T-helper 2 cell (primary cell): ENCODE results near the gene ZFP3.
"Not testable (repeated sequence)": the region's sequence is repeated elsewhere in the genome, so short reads cannot be mapped to it uniquely, and the experiment has no call there.

ENCODE experiments used
- DNase-seq, 5 experiments: peaks; one replicate each; pipeline versions ENCODE4 v3.0.0 to v3.0.0-alpha.2; 2012 to 2022
- total RNA-seq, 2 donors: gene quantifications; one replicate each; lab custom pipeline; 2026; lab: John Stamatoyannopoulos, UW

ZFP3 gene
- 0.94 to 8.8 reads per million in 2 donors for total RNA-seq

DNA sequence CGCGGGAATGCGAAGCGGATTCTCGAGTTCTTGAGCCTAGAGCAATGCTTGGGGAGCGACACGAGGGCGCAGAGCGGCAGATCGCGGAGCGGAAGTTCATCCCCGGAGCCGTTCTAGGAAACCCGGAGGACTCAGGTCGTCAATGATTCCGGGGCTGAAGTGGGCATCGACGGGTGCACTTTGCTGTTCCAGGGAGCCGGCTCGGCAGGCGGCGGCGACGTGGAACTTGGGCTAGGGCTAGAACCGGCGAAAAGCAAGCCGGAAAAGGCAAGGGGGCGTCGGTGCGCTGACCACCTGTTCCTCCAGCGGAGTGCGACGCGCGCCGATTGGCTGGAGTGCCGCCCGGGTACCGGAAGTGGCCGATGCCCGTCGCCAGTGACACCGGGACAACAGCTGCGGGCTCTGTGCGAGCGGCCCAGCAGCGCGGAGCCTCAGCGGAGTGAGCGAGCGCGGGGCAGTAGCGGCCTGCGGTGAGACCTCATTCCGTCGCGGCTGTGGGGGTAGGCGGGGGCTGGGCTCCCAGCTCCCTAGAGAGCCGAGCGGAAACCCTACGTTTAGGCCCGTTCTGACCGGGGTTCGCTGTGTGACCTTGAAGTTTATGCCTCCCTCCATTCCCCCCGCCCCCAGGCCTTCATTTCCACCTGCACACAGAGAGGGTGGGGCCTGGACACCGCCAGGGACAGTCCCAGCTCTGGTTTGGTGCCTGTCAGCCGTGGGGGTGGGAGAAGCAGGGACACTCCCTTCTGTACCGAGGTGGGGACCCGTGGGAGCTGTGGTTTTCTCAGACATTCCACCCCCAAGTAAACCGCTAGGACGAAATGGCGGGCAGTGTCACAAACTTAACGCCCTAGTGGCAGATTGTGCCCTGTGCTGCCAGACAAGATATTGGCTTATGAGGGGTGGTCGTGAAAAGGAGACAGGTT lies at the start of gene ZFP3:
TSS of gene ZFP3 (plus strand) at position 362 of the 923 bp plus-strand sequence. CDS start 13,038 bp downstream, outside the sequence.
- peak; percentile 23 to 87 (median 60) for DNase-seq

DNA sequence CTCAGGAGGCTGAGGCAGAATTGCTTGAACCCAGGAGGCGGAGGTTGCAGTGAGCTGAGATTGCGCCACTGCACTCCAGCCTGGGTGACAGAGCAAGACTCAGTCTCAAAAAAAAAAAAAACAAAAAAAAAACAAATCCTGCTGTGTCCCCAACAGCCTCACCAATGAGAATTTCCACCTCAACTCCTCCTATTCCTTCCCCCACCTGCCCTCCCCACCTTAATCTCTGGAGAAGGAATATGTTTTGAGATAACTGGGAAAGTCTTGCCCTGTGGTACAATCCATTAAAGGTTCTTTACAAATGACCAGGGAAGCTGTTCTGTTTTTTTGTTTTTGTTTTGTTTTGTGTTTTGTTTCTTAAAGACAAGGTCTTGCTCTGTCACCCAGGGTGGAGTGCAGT lies 48.1 kb upstream of the ZFP3 start:
- DNase-seq: not testable (repeated sequence)

DNA sequence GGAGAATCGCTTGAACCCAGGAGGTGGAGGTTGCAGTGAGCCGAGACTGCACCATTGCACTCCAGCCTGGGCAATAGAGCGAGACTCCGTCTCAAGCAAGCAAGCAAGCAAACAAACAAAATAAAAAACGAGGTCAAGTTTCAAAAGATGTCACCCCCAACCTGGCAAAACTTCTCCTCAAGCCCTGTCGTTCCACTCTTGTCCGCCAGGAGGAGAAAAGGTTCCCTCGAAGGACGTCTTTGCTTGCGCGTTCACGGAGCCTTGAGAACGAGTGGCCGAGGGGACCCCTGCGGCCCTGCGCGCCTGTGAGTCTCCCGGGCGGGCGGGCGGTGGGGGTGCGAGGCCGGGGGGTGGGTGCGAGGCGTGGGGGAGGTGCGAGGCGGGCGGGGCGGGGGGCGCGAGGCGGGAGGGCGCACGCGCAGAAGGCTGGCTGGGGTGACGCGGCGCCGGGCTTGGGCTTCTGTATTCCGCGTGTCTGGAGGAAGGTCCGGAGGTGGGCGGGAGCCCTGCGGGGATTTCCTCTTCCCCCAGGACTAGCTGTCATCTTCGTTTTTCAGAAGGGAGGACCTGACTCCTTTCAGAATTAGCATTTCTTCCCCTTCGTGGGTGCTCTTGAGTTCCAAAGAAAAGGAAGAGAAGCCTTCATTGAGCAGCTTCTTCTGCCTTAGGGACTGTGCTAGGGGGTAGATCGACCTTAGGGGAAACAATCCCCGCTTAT lies 46.7 kb upstream of the ZFP3 start:
- DNase-seq: peak; percentile 49 to 86 (median 71)

DNA sequence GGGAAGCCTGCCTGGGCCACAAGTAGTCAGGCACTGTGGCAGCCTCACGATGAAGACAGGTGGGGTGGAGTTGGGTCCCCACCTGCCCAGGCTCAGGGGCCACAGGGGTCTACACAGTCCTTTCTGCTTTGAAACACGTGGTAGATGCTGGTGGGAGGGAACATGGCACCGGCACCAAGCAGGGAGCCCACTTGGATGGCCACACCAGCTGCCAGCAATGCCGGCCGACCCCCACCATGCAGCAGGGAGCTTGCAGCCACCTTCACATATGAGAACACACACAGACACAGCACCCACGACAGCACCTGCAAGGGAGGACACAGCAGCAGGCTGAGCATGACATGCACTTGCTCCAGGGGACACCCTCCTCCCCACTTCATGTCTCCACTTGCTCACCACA lies 45.4 kb upstream of the ZFP3 start:
- no peak for DNase-seq

DNA sequence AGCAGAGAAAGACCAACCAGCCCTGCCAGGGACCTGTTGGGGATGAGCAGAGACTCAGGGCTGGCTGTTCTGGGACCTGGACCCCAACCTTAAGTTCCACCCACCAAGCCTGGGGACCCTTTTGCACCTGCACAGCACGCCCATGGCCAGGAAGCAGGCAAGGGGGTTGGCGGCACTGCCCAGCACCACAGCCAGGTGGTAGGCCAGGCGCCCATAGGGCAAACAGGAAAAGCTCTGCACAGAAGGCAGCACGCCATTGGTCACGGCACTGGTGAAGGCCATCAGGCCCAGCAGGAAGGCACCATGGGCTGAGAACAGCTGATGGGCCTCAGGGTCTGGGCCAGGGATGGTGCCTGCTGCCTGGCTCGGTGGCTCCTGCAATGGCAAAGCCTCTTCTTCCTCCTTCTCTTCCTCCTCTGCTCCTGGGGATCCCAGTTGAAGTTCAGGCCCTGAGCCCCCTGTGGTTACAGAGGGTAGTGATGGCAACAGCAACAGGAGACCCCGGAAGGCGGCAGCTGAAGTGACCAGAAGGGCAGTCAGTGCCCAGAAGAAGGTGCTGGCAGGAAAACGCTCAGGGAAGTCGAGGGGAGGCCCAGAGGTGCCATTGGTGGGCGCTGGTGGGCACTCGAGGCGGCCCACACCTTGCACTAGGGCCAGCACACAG lies 44.8 kb upstream of the ZFP3 start:
- no peak for DNase-seq

DNA sequence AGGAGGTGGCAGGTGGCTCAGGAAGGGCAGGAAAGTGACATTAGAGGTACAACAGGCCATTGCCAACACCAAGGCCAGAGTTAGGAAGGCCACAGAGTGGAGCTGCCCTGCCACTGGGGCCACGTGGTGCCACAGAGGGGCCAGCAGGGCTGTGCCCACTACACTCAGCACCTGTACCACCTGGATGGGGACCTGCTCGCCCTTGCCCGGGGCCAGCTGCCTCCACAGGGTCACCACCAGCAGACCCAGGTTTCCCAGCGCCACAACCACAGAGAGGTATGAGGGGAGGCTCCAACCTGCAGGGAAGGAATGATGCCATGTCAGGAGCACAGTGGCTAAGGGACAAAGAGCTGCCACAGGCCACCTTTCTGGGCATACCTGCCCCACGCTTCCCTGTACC lies 44.2 kb upstream of the ZFP3 start:
- DNase-seq: no peak

DNA sequence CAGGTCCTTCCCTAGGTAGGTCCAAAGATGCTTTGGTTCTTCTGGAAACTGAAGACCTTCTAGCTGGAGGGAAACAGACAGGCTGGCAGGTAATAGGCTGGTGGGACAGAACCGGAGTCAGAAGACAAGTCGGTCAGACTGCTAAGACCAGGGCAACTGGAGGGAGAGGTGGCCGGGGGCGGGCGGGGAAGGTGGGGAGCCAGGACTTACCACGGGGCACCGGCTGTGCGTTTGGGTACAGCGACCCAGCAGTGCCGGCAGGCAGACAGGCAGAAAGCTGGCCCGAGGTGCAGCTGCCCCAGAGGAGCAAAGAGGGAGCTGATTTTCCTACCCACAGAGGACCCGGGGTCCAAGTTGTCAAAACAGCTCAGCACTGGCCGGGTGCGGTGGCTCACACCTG lies 43.6 kb upstream of the ZFP3 start:
- DNase-seq: no peak

DNA sequence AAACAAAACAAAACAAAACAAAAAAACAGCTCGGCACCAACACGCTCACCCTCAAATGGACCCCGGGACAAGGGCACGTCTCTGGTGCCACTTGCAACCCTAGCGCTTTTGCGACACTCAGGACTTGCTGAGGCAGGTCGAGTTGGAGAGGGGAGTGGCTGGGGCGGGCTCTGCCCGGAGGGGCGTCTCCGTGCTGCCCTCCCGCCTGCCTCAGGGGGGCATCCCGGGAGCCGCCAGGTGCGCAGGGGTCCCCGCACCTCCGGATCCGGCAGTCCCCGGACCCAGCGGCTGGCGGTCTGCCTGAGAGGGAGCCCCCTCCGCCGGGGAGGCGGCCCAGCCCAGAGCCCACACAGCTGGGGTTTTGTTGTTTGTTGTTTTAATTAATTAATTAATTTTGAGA lies 43.0 kb upstream of the ZFP3 start, which contains the start of gene SLC52A1:
TSS of gene SLC52A1 (minus strand) at position 112 of the 400 bp plus-strand sequence. CDS start 820 bp downstream, outside the sequence.
- DNase-seq: no peak

DNA sequence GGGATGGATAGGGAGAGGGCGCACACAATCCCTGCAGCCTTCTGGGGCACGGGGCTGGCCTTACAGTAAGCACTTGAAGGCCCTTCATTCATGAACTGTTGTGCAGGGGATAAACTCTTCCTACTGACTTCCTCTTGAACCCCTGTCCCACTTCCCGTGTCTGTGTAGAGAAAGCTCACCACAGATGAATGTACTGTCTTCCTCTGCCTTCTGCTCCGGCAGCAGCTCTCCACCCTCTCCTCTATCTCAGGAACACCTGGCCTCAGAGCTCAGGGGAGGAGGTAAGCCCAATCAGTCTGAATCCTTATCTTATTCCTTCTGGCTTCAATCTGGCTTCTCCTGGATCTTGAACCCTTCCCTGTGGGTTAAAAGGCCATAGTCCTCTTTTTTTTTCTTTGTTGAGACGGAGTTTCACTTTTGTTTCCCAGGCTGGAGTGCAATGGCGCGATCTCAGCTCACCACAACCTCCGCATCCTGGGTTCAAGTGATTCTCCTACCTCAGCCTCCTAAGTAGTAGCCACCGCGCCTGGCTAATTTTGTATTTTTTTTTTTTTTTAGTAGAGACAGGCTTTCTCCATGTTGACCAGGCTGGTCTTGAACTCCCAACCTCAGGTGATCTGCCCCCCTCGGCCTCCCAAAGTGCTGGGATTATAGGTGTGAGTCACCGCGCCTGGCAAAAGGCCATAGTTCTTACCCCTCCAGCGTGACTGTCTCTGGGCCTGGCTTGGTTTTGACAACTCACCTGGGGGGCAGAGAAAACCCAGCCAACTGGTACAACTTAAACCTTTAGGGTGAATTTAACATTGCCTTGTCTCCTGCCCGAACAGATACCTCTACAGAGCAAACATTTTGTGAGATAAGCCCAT lies 35.9 kb upstream of the ZFP3 start:
- DNase-seq: peak in 2 of 5 experiments; percentile 22 to 53

DNA sequence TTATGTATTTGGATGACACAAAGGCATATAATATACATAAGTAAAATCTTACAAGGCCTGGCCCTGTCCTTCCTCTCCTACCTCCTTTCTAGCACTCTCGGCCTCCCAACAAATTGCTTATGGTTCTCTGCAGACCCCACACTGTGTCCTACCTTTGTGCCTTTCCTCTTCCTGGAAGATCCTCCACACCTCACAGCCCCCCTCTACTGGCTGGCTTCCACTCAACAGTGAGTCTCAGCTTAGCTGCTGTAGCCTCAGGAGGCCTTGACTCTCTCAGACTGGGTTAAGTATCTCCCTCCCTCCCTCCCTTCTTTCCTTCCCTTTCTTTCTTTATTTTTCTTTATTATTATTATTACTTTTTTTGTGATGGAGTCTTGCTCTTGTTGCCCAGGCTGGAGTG lies 34.7 kb upstream of the ZFP3 start:
- no peak for DNase-seq

DNA sequence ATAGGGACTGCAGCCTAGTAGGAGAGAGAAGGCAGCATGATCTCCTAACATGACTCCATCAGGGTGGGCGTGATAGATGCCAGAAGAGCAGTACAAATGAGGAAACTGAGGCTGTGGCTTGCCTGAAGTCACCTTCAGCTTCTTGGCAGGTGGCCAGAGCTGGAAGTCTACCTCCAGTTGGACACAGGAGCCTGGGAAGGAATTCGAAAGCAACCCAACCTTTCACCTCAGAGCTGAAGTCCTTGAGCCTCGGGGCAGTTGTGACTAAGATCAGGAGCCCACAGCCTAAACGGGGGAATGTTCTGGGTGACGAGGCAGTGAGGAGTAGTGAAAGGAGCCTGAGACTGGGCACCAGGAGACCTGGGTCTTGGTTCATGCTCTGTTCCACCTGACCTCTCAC lies 33.6 kb upstream of the ZFP3 start:
- DNase-seq: no peak

DNA sequence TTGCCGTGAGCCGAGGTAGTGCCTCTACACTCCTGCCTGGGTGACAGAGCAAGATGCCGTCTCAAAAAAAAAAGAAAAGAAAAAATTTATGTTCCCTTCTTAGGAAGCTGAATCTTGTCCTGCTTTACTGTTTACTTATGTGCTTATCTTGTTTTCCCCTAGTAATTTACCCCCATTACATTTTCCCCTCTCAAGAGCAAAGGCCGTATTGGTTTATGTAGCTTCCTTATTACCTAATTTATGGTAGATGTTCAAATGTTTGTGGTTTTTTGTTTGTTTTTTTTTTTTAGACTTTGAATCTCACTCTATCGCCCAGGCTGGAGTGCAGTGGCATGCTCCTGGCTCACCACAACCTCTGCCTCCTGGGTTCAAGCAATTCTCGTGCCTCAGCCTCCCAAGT lies 32.8 kb upstream of the ZFP3 start:
- no peak for DNase-seq

DNA sequence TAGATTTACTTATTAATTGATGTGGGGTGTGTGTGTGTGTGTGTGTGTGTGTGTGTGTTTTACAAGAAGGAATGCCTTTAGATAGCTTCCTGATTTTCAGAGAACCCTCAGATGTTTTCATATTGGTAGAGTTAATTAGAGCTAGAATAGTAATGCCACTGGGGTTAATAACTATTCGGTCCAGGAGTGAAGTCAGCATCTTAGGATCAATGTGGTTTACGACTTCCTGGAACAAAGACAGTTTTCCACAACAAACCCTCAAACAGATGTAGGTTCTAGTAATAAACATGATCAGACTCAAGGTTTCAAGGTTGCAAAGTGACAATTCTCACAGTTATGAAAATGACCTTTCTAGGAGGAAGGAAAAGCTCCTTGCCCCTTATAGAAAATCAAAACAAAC lies 30.8 kb upstream of the ZFP3 start:
- no peak for DNase-seq

DNA sequence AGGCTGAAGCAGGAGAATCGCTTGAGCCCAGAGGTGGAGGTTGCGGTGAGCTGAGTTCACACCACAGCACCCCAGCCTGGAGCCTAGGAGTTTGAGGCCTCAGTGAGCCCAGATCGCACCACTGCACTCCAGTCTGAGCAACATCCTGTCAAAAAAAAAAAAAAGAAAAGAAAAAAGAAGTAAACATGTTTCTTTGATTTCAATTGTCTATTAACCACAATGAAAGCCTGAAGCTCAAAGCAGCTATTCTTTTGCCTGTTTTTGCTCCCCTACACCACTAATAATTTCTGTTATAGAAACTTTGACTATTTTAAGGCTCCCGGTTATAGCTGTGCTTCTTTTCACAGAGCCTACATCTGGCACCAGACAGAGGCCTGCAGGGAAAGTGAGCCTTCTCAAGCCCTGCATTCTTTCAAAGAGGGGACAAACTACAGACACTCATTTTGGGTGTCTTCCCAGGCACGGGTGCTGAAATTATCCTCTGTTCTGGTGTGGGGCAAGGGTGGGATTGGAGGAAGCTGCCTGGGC lies 28.9 kb upstream of the ZFP3 start:
- peak in 4 of 5 experiments; percentile 13 to 88 (median 73) for DNase-seq

DNA sequence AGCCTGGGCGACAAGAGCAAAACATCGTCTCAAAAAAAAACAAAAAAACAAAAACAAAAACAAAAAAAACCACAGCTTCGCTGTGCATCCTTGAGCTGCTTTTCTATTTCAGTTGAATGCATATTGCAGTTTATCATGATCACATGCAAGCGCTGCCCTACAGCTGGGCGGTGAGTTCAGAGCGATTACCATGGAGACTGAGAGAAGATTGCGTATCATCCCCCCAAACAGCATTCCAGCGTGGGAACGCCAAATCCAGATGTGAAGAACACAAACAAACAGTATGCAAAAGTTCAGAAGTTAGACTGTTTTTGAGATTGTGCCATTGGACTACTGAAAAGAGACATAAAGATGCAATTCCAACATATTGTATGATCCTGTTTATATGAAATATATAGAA lies 28.0 kb upstream of the ZFP3 start:
- no peak for DNase-seq

DNA sequence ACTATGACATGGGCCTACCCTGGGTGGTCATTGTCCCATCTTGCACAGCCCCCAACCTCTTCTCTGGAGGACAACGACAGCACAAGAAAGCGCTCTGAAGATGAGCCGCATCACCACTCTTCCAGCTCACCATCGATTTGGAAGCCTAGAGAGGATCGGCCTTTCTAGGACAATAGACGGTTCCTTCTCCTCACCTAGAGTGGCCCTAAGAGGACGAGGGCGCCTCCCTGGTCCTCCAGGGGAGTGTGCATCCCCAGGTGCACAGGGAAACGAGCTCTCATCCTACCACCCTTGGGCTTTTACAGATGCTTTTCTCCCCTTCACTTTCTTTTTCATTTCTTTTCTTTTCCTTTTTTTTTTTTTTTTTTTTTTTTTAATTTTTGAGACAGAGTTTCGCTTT lies 22.7 kb upstream of the ZFP3 start:
- no peak for DNase-seq

DNA sequence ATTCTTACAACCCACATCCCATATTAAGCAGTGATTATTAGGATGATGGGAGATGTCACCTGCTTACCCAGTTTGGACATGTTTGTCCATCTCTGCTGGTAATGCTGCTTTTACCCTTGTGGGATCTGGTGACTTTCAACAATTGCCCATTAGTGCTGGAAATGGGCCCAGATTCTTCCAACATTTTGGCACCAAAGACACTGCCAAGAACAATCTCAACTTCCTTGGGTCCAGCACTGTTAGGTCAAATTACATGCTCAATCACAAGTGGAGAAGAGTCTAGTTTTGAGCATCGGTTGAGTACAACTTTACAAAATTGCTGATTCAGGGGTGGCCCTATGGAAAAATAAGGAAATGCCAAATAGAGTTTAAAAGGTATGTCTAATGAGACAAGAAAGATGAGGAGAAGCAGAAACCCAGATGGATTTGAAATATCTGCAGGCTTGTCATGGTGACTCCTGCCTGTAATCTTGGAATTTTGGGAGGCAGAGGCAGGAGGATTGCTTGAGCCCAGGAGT lies 13.0 kb upstream of the ZFP3 start:
- no peak for DNase-seq

DNA sequence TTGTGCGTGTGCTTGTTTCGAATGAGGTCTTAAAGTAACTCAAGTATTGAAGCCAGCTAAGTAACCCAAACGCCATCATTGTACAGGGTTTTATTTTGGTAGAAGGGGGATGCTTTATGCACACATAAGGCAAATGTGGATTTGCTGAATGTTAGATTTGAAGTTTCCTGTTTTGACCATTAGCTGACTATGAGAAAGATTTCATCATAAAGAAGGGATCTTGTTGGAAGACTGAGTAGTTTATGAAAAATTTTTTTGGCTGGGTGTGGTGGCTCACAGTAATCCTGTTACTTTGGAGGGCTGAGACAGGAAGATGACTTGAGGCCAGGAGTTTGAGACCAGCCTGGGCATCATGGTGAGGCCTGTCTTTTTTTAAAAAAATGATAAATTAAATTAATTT lies 10.0 kb upstream of the ZFP3 start:
- DNase-seq: no peak

DNA sequence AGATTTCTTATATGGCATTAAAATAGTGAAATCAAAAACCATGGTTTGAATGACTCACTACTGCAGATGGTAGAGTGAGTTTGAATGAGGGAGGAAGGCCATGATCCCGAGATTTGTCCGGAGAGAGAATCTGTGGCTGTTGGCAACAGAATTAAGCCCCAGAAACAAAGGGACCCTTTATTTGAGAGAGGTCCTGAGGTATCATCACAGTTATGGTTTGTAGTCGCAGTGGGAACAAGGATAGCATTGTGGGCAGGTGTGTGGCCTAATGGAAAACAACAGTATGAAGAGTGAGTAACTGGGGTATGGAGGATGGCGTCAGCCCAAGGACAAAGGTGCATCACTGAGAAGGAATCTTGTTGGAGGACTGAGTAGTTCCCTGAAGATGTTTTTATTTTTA lies 8.5 kb upstream of the ZFP3 start:
- no peak for DNase-seq

DNA sequence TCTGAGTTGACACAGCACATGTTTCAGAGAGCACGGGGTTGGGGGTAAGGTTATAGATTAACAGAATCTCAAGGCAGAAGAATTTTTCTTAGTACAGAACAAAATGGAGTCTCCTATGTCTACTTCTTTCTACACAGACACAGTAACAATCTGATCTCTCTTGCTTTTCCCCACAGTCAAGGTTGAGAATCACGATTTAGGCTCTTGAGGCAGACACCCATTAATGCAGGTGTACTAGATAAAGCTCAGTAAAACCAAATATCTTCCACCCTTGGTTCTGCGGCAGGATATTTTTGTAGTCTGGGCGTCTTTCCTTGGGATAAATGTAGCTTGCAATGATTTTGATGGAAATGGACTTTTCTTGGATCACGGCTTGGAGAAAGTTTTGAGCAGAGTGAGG lies 2.8 kb upstream of the ZFP3 start:
- not testable (repeated sequence) for DNase-seq

DNA sequence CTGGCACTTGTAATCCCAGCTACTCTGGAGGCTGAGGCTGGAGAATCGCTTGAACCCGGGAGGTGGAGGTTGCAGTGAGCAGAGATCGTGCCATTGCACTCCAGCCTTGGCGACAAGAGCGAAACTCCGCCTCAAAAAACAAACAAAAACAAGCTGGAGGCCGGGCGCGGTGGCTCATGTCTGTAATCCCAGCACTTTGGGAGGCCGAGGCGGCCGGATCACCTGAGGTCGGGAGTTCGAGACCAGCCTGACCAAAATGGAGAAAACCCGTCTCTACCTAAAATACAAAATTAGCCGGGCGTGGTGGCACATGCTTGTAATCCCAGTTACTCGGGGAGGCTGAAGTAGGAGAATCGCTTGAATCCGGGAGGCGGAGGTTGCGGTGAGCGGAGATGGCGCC lies 992 bp upstream of the ZFP3 start:
- not testable (repeated sequence) for DNase-seq

DNA sequence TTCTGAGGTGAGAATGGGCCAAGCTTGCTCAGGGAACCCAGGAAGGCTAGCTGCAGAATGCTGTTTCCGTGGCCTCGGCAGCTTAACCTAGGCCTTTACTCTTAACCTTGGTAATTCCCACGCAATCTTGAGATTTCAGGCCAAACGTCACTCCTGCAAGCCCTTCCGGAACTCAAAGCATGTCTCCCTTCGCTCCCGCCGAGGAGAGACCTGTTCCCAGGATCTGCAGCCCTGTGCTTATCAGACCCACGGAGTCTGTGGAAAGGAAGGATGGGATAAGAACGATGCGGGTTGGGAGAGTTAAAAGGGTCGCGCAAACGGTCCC lies 524 bp upstream of the ZFP3 start:
- DNase-seq: peak in 1 of 5 experiments; percentile 3
